Spleen (tissue), 11 donors: ENCODE results near the gene MYOT. TPM values are rescaled to one million over a fixed set of nuclear protein-coding genes. Genes with fewer than 3 reads are reported as not detected.
A peak's percentile ranks its signal among the peaks of the same experiment; 100 is the strongest.
"Not testable (repeated sequence)": the region's sequence is repeated elsewhere in the genome, so short reads cannot be mapped to it uniquely, and the experiment has no call there.

Source experiments
- DNase-seq: peaks from one replicate; pipeline ENCODE4 v3.0.0-alpha.2; 2020
- H3K27ac ChIP-seq, 8 donors: fragments of 200-600 bp; sonication (generic) in 7 of 8; 1 replicate in 4 of 8; 2 replicates in 4 of 8; pipeline versions ENCODE4 v1.5.0 to v1.8.0; 2016 to 2021; ENCODE audit warnings: inconsistent platforms in 4 of 8, mild to moderate bottlenecking in 4 of 8, moderate library complexity in 1 of 8
- H3K27me3 ChIP-seq, 7 donors: fragments of 200-600 bp; sonication (generic) in 6 of 7; replicated peaks in 1 of 7; 1 replicate in 4 of 7; 2 replicates in 3 of 7; pipeline versions ENCODE4 v1.5.0 to v1.8.0; 2016 to 2021; ENCODE audit warnings: inconsistent platforms in 3 of 7, mild to moderate bottlenecking in 1 of 7
- H3K36me3 ChIP-seq, 6 donors: fragments of 200-600 bp; sonication (generic) in 5 of 6; 1 replicate in 4 of 6; 2 replicates in 2 of 6; pipeline versions ENCODE4 v1.5.0 to v1.8.0; 2016 to 2021; ENCODE audit warnings: inconsistent platforms in 2 of 6
- H3K4me1 ChIP-seq, 6 donors: fragments of 200-600 bp; sonication (generic) in 5 of 6; 1 replicate in 3 of 6; 2 replicates in 3 of 6; pipeline versions ENCODE4 v1.5.0 to v1.8.0; 2016 to 2021; ENCODE audit warnings: inconsistent platforms in 3 of 6
- H3K4me3 ChIP-seq, 8 donors: fragments of 200-600 bp; sonication (generic) in 7 of 8; 1 replicate in 4 of 8; 2 replicates in 4 of 8; pipeline versions ENCODE4 v1.5.0 to v1.8.0; 2016 to 2021; ENCODE audit warnings: inconsistent platforms in 4 of 8, mild to moderate bottlenecking in 4 of 8, moderate library complexity in 2 of 8
- H3K9me3 ChIP-seq, 8 donors: fragments of 200-600 bp; sonication (generic) in 7 of 8; 1 replicate in 4 of 8; 2 replicates in 4 of 8; pipeline versions ENCODE4 v1.5.0 to v1.8.0; 2016 to 2021; ENCODE audit warnings: inconsistent platforms in 4 of 8
- CTCF ChIP-seq, 11 experiments: fragments of 200-600 bp in 7 of 11; fragments of 450-650 bp in 4 of 11; sonication (generic) in 4 of 11; IDR thresholded peaks in 8 of 11; conservative IDR thresholded peaks in 3 of 11; 1 replicate in 7 of 11; 2 replicates in 4 of 11; pipeline versions ENCODE4 v1.4.0 to v1.8.0; 2016 to 2021; ENCODE audit warnings: antibody characterized with exemption in 11 of 11, inconsistent platforms in 4 of 11, mild to moderate bottlenecking in 1 of 11
- POLR2A ChIP-seq, 3 donors: fragments of 450-650 bp; IDR thresholded peaks; one replicate each; pipeline ENCODE4 v1.5.1; 2017; ENCODE audit warnings: antibody characterized with exemption in 3 of 3, mild to moderate bottlenecking in 1 of 3
- POLR2AphosphoS5 ChIP-seq, 3 donors: sonication (generic); formaldehyde crosslinking; IDR thresholded peaks; one replicate each; pipeline ENCODE4 v1.5.1; 2017; ENCODE audit warnings: antibody characterized with exemption in 3 of 3
- WGBS, 5 donors: extraction: QIAGEN DNeasy Blood & Tissue Kit in 3 of 5; methylation state at CpG; one replicate each; pipeline versions ENCODE4 v1.1.5 to v1.1.7; 2013 to 2018; 5-methylcytosine and 5-hydroxymethylcytosine counted together
- intact Hi-C: fragments of 100-400 bp; cut with DNase I; formaldehyde crosslinking; loops from one replicate; pipeline ENCODE4 v1.15.0; 2023; ENCODE audit warnings: low total_unique reads
- polyA plus RNA-seq, 3 donors: library from polyadenylated mRNA; stranded (reverse); fragments of 200-250 nt; gene quantifications; one replicate each; pipeline ENCODE4 v1.2.1, GENCODE V29; 2013
- total RNA-seq, 7 donors: library from RNA; depleted of rRNA in 3 of 7; stranded (reverse); fragments of >200 nt in 3 of 7; fragmentation: NEBNext Ultra II Directional in 4 of 7; extraction: Animal tissue kit (Norgen Biotek cat#: 25700) in 4 of 7; gene quantifications; one replicate each; pipeline versions ENCODE4 v1.1.0 to v1.2.1, GENCODE V29; 2016 to 2021
- donor health status: healthy with polysubstance abuse.
- donor health status: DM: no; HTN: no; CAD: no; lungs with moderate emphysema.
- donor health status: DM: no; HTN: no; CAD: no.
- donor health status: Bipolar disorder and iron deficiency.
- donor health status: healthy.
- donor health status: DM: no; HTN: no; CAD: no.
- donor health status: DM: yes; HTN: yes; CAD: no.

The MYOT gene
- total and polyA plus RNA-seq, 10 donors = 0.27 to 0.94 (median 0.66) TPM; not detected in 3

- peaks cover 0 to 11% (median 2%) of the 10 kb centered on the region in 6 donors for H3K4me1 ChIP-seq
- H3K36me3 ChIP-seq = peaks cover 0 to 5% (median 0%) of the 10 kb centered on the region in 6 donors
- H3K27me3 ChIP-seq = no peaks in the 10 kb centered on the region
- intact Hi-C loops = no loop called here
- no peak for DNase-seq
- H3K4me3 ChIP-seq = no peak overlapping the region
- H3K9me3 ChIP-seq = no peaks in the 10 kb centered on the region
- TF ChIP-seq CTCF (IDR thresholded peaks at IDR 0.05 in 8 of 11, conservative IDR thresholded peaks at IDR 0.05 in 3 of 11) = no peak
- no peak for TF ChIP-seq POLR2A (IDR thresholded peaks at IDR 0.05)
- TF ChIP-seq POLR2AphosphoS5 (IDR thresholded peaks at IDR 0.05) = no peak
- no peak overlapping the region for H3K27ac ChIP-seq
These were observed 22.2 kb upstream of the MYOT start for GRCh38 chr5:137845472-137845871.

GRCh38 chr5:137847687-137848086 is 20.0 kb upstream of the MYOT start:
- Histone ChIP-seq H3K36me3 (peaks cover 0 to 5% (median 0%) of the 10 kb centered on the region in 6 donors), H3K27me3 (no peaks in the 10 kb centered on the region), H3K27ac (peak overlapping the region in 3 of 8 donors; percentile 2 to 45 (median 26)), H3K9me3 (no peaks in the 10 kb centered on the region), H3K4me3 (no peak overlapping the region), H3K4me1 (peaks cover 0 to under 1% (median 0%) of the 10 kb centered on the region in 6 donors)
- WGBS, 5 donors = 72 to 85% (median 80%) methylated on average over 6 of the region's 6 CpGs
- no peak for TF ChIP-seq CTCF (IDR thresholded peaks at IDR 0.05 in 8 of 11, conservative IDR thresholded peaks at IDR 0.05 in 3 of 11)
- no peak for TF ChIP-seq POLR2AphosphoS5 (IDR thresholded peaks at IDR 0.05)
- no peak for TF ChIP-seq POLR2A (IDR thresholded peaks at IDR 0.05)
- intact Hi-C loops = no loop called here
- DNase-seq = no peak

- DNase-seq, H3K9me3 ChIP-seq, intact Hi-C loops, H3K27ac ChIP-seq, H3K27me3 ChIP-seq, H3K4me3 ChIP-seq, H3K36me3 ChIP-seq: not testable (repeated sequence)
- H3K4me1 ChIP-seq = peaks cover 0 to 22% (median 16%) of the 10 kb centered on the region in 6 donors
These were observed 14.5 kb upstream of the MYOT start for GRCh38 chr5:137853165-137853564.

- TF ChIP-seq CTCF (IDR thresholded peaks at IDR 0.05 in 8 of 11, conservative IDR thresholded peaks at IDR 0.05 in 3 of 11) (no peak), POLR2A (IDR thresholded peaks at IDR 0.05) (no peak), POLR2AphosphoS5 (IDR thresholded peaks at IDR 0.05) (no peak)
- 64 to 73% (median 69%) methylated on average over 3 of the region's 3 CpGs for WGBS, 5 donors
- no peak overlapping the region for H3K27ac ChIP-seq
- DNase-seq = no peak
- H3K4me3 ChIP-seq = no peak overlapping the region
- peaks cover 8 to 38% (median 30%) of the 10 kb centered on the region in 6 donors for H3K4me1 ChIP-seq
- no peaks in the 10 kb centered on the region for H3K27me3 ChIP-seq
- H3K9me3 ChIP-seq = peaks cover 0 to 6% (median 0%) of the 10 kb centered on the region in 8 donors
- intact Hi-C loops = no loop called here
- no peaks in the 10 kb centered on the region for H3K36me3 ChIP-seq
These were observed 11.5 kb upstream of the MYOT start for GRCh38 chr5:137856201-137856600.
